Natural killer cell (primary cell): Measurements from ENCODE around the gene RNASE13. TPM values are rescaled to one million over a fixed set of nuclear protein-coding genes. Genes with fewer than 3 reads are reported as not detected.

ENCODE experiments used
- ATAC-seq, 3 donors: fragments of 150-1000 bp in 2 of 3; fragments of 200-7000 bp in 1 of 3; cut with Tn5 transposase; 1 replicate in 1 of 3; 2 replicates in 2 of 3; pipeline ENCODE4 v1.10.0; 2021; ENCODE audit warnings: mild to moderate bottlenecking in 2 of 3, moderate library complexity in 2 of 3
- DNase-seq, 2 donors: peaks; one replicate each; pipeline versions ENCODE4 v3.0.0 to v3.0.0-alpha.2; 2013 to 2021; ENCODE audit warnings: mixed read lengths in 1 of 2
- H3K27ac ChIP-seq: one replicate; pipeline ENCODE4 v1.5.1; 2013; ENCODE audit warnings: mild to moderate bottlenecking, low read length
- H3K27me3 ChIP-seq: one replicate; pipeline ENCODE4 v1.6.1; 2013; ENCODE audit warnings: low read length; ENCODE audit not compliant: control insufficient read depth, insufficient read depth
- H3K36me3 ChIP-seq: one replicate; pipeline ENCODE4 v1.6.1; 2013; ENCODE audit warnings: low read length; ENCODE audit not compliant: control insufficient read depth, insufficient read depth
- H3K4me1 ChIP-seq: one replicate; pipeline ENCODE4 v1.6.1; 2013; ENCODE audit warnings: low read length; ENCODE audit not compliant: control insufficient read depth, insufficient read depth
- H3K4me3 ChIP-seq: one replicate; pipeline ENCODE4 v1.5.1; 2013; ENCODE audit warnings: low read length
- H3K9me3 ChIP-seq: one replicate; pipeline ENCODE4 v1.6.1; 2013; ENCODE audit warnings: low read length; ENCODE audit not compliant: control insufficient read depth, insufficient read depth
- H3K27ac Mint-ChIP-seq, 2 donors: one replicate each; pipeline ENCODE4 v1.8.0; 2022; ENCODE audit warnings: mild to moderate bottlenecking in 2 of 2, mixed read lengths in 2 of 2, moderate library complexity in 1 of 2
- H3K27me3 Mint-ChIP-seq, 2 donors: one replicate each; pipeline ENCODE4 v1.8.0; 2022; ENCODE audit warnings: low read depth in 2 of 2, mixed read lengths in 2 of 2
- H3K36me3 Mint-ChIP-seq: one replicate; pipeline ENCODE4 v1.8.0; 2022; ENCODE audit warnings: mixed read lengths
- H3K4me1 Mint-ChIP-seq, 2 donors: one replicate each; pipeline ENCODE4 v1.8.0; 2022; ENCODE audit warnings: mixed read lengths in 2 of 2
- H3K4me3 Mint-ChIP-seq: one replicate; pipeline ENCODE4 v1.8.0; 2022; ENCODE audit warnings: mild to moderate bottlenecking, moderate library complexity, mixed read lengths
- H3K9me3 Mint-ChIP-seq, 2 donors: one replicate each; pipeline ENCODE4 v1.8.0; 2022; ENCODE audit warnings: mixed read lengths in 2 of 2
- WGBS: methylation state at CpG from one replicate; pipeline ENCODE4 v1.1.7; 2013; ENCODE audit warnings: missing lambda C conversion rate; ENCODE audit not compliant: insufficient coverage; 5-methylcytosine and 5-hydroxymethylcytosine counted together
- intact Hi-C: fragments of 100-400 bp; cut with micrococcal nuclease; formaldehyde crosslinking; loops from one replicate; pipeline ENCODE4 v1.14.2; 2022
- total RNA-seq, 4 donors: library from RNA; stranded (reverse); fragments of 120-200 nt in 1 of 4; gene quantifications; one replicate each; pipeline versions ENCODE4 v1.2.3 to v1.2.4, GENCODE V29; 2013 to 2022
- TF ChIP-seq, protein P1 (sequence below): fragments of 200-600 bp; IDR thresholded peaks from one replicate; pipeline ENCODE4 v1.8.0; 2022; ENCODE audit warnings: antibody characterized with exemption

The RNASE13 gene
- total RNA-seq, 3 donors from 2014 or later (not counting 1 experiment from before 2014, with no cell fraction given) = not detected

DNA sequence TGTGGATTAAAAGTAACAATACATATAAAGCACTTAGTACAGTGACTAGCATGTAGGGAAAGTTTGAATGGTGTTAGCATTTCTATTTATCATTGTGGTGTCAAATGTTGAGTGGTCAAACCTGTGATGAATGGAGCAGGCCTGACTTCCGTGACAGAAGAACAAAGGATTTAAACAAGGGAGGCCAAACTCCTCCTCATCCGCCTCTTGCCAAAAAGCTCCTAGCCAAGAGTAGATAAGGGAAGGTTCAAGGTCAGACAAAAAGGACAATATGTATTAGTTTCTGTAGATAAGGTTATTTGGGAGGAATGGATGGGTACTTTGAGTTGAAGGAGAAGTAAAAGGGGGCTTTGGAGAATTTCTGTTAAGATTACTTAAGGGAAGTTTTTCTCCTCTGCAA, 14.0 kb upstream of the RNASE13 start:
- Histone ChIP-seq H3K4me1 (no peaks in the 10 kb centered on the region), H3K4me3 (no peak overlapping the region), H3K36me3 (no peaks in the 10 kb centered on the region), H3K9me3 (no peaks in the 10 kb centered on the region), H3K27ac (no peak overlapping the region), H3K27me3 (no peaks in the 10 kb centered on the region)
- intact Hi-C loops = no loop called here
- TF ChIP-seq, protein P1, sequence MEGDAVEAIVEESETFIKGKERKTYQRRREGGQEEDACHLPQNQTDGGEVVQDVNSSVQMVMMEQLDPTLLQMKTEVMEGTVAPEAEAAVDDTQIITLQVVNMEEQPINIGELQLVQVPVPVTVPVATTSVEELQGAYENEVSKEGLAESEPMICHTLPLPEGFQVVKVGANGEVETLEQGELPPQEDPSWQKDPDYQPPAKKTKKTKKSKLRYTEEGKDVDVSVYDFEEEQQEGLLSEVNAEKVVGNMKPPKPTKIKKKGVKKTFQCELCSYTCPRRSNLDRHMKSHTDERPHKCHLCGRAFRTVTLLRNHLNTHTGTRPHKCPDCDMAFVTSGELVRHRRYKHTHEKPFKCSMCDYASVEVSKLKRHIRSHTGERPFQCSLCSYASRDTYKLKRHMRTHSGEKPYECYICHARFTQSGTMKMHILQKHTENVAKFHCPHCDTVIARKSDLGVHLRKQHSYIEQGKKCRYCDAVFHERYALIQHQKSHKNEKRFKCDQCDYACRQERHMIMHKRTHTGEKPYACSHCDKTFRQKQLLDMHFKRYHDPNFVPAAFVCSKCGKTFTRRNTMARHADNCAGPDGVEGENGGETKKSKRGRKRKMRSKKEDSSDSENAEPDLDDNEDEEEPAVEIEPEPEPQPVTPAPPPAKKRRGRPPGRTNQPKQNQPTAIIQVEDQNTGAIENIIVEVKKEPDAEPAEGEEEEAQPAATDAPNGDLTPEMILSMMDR = no peak
- H3K9me3 Mint-ChIP-seq = no peaks in the 10 kb centered on the region
- peaks cover 16% of the 10 kb centered on the region in 2 donors for H3K27me3 Mint-ChIP-seq
- DNase-seq = no peak
- H3K4me3 Mint-ChIP-seq = no peak overlapping the region
- ATAC-seq = no peak
- WGBS = 96% methylated on average over 2 of the region's 2 CpGs
- no peak overlapping the region for H3K27ac Mint-ChIP-seq
- H3K4me1 Mint-ChIP-seq = no peaks in the 10 kb centered on the region
- H3K36me3 Mint-ChIP-seq = no peaks in the 10 kb centered on the region

DNA sequence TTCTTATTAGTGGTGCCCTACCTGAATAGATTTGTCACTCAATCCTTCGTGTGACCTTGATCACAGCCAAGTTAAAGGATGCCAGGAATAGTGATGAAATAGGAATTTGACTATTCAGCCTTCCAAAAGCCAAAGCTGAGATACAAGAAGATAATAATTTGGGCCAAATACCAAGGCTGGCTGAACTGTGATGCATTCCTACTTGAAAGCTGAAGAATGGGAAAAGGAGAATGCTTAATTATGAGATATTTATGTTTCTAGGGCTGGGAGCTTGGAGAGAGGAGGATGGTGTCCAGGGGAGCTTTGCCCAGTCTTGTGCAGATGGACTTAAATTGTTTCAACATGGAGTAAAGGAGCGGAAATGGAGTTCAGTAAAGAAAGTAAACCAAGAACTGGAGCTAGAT, 12.8 kb upstream of the RNASE13 start:
- intact Hi-C loops = no loop called here
- no peaks in the 10 kb centered on the region for H3K4me1 Mint-ChIP-seq
- peaks cover 3% of the 10 kb centered on the region for H3K27me3 ChIP-seq
- H3K36me3 ChIP-seq = no peaks in the 10 kb centered on the region
- H3K9me3 Mint-ChIP-seq = no peaks in the 10 kb centered on the region
- H3K9me3 ChIP-seq = no peaks in the 10 kb centered on the region
- no peak overlapping the region for H3K4me3 ChIP-seq
- no peaks in the 10 kb centered on the region for H3K4me1 ChIP-seq
- ATAC-seq (no peak), DNase-seq (no peak)
- no peak overlapping the region for H3K4me3 Mint-ChIP-seq
- 85% methylated on average over 2 of the region's 2 CpGs for WGBS
- H3K36me3 Mint-ChIP-seq = no peaks in the 10 kb centered on the region
- H3K27me3 Mint-ChIP-seq = peaks cover 19 to 28% of the 10 kb centered on the region in 2 donors
- no peak overlapping the region for H3K27ac ChIP-seq
- no peak overlapping the region for H3K27ac Mint-ChIP-seq
- TF ChIP-seq, protein P1 = no peak

DNA sequence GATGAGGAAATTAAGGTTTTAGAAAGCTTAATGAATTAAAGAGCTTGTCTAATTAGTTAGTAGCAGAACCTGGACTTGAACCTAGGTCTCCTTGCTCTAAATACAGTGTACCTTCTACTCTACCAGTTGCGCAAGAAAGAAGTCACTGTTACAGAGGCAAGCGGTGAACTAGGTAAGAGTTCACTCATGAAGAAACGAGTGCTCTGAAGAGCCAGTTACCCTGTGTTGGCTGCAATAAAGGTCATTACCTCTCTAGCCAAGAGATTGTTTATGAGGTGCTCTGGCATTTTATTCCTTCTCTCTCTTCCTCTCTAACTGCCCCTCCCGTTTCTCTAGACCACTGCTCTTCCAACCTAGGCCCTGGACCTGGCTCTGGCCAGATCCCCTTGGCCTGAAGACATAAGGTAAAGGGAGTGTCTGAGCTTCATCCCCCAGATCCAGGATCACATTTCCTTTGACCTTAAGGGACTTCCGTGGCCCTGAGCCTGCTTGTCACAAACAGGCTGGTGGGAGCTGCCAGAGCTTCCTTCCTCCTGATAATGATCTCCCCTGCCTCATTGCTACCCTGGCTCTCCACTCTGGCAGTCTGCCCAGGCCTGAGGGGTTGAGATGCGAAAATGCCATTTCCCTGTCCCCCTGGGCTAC, 9.5 kb upstream of the RNASE13 start:
- WGBS = 37% methylated on average over 5 of the region's 6 CpGs
- Mint-ChIP-seq H3K4me1 (no peaks in the 10 kb centered on the region), H3K27ac (no peak overlapping the region), H3K4me3 (no peak overlapping the region), H3K9me3 (no peaks in the 10 kb centered on the region), H3K27me3 (peaks cover 24 to 35% of the 10 kb centered on the region in 2 donors), H3K36me3 (no peaks in the 10 kb centered on the region)
- peak in 1 of 2 donors; percentile 35 for DNase-seq
- Histone ChIP-seq H3K4me3 (no peak overlapping the region), H3K4me1 (no peaks in the 10 kb centered on the region), H3K27ac (no peak overlapping the region), H3K27me3 (peaks cover 3% of the 10 kb centered on the region), H3K9me3 (no peaks in the 10 kb centered on the region), H3K36me3 (no peaks in the 10 kb centered on the region)
- no peak for ATAC-seq
- TF ChIP-seq, protein P1 = no peak
- intact Hi-C loops = no loop called here
